IPS DF 6.9 (cell line): Measurements from ENCODE around the gene BRD4.

Source experiments
- DNase-seq: peaks from one replicate; pipeline ENCODE4 v3.0.0-alpha.2; 2013; ENCODE audit warnings: low read depth, low spot score
- H3K27ac ChIP-seq: one replicate; pipeline ENCODE4 v1.5.1; 2013; ENCODE audit warnings: low read length, control low read depth
- H3K27me3 ChIP-seq: 2 replicates; pipeline ENCODE4 v1.6.1; 2013; ENCODE audit warnings: mild to moderate bottlenecking, low read length; ENCODE audit not compliant: control insufficient read depth, insufficient read depth
- H3K36me3 ChIP-seq: 2 replicates; pipeline ENCODE4 v1.6.1; 2013; ENCODE audit warnings: low read length; ENCODE audit not compliant: control insufficient read depth, insufficient read depth
- H3K4me1 ChIP-seq: 2 replicates; pipeline ENCODE4 v1.6.1; 2013; ENCODE audit warnings: low read length; ENCODE audit not compliant: control insufficient read depth, insufficient read depth
- H3K4me3 ChIP-seq: 2 replicates; pipeline ENCODE4 v1.5.1; 2013; ENCODE audit warnings: mild to moderate bottlenecking, low read length
- H3K9me3 ChIP-seq: 2 replicates; pipeline ENCODE4 v1.6.1; 2013; ENCODE audit warnings: low read length, inconsistent platforms; ENCODE audit not compliant: control insufficient read depth, insufficient read depth
- WGBS: extraction: QIAGEN DNeasy Blood & Tissue Kit; methylation state at CpG from one replicate; pipeline ENCODE4 v1.1.7; 2013; ENCODE audit warnings: mixed read lengths, missing lambda C conversion rate; ENCODE audit not compliant: insufficient read length, insufficient coverage; 5-methylcytosine and 5-hydroxymethylcytosine counted together

Gene BRD4

DNA sequence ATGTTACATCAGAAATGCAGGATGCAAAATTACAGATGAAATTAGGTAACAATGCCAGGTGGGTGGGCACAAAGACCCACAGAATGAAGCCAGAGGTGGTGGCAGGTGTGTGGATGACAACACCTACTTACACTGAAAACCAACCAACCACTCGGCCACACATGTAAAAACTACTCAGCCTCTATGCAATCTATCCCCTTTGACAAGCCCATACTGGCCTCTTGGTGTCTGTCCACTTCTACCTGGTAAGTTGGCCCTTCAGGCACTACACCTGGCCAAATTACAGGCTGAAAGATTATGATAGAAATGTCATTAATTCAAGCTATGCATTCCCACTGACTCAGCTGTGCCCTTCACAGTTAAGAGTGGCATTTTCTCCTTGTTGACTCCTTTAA lies 50.0 kb downstream of the BRD4 start:
- no peak overlapping the region for H3K27ac ChIP-seq
- no peaks in the 10 kb centered on the region for H3K36me3 ChIP-seq
- H3K4me1 ChIP-seq: peaks cover 12% of the 10 kb centered on the region
- H3K9me3 ChIP-seq: no peaks in the 10 kb centered on the region
- H3K27me3 ChIP-seq: no peaks in the 10 kb centered on the region
- no peak overlapping the region for H3K4me3 ChIP-seq
- DNase-seq: no peak
- WGBS: no CpG with 5 or more reads among the region's 1 CpG

- DNase-seq: no peak
- Histone ChIP-seq H3K4me1 (peaks cover 11% of the 10 kb centered on the region), H3K9me3 (no peaks in the 10 kb centered on the region), H3K27ac (no peak overlapping the region), H3K36me3 (no peaks in the 10 kb centered on the region), H3K27me3 (no peaks in the 10 kb centered on the region), H3K4me3 (no peak overlapping the region)
- WGBS: no CpG with 5 or more reads among the region's 12 CpGs
Measured at GRCh38 chr19:15280915-15281683, 51.2 kb downstream of the BRD4 start.

DNA sequence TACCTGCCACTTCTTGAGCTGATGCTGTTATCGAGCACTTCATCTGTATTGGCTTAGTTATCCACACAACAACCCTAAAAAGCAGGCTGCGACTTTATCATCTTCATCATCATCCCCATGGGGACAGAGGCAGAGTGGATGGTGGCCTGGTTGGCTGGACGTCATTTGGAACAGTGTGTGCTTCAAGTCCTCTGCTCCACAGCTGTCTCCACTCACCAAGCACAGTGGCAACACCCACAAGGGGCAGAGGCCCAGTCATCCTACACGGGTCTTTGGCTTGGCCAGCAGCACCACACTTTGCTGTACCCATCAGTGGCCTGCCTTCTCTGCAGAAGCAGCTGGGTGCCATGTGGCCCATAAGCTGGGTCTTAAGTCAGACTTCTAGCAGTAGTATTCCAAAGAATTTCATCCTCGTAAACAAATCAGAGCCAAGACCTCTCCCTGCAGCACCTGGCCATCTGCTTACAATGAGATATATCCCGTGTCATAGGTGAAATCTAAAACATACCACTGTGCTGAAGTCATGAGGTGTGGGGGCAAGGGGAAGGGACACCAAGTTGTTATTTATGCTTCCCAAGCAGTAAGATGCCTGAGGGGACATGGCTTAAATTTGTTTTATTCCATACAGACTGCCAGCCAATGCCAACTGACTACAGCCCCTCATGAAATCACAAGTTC lies 52.2 kb downstream of the BRD4 start:
- Histone ChIP-seq H3K27ac (no peak overlapping the region), H3K4me1 (peaks cover 8% of the 10 kb centered on the region), H3K27me3 (no peaks in the 10 kb centered on the region), H3K36me3 (no peaks in the 10 kb centered on the region), H3K4me3 (no peak overlapping the region), H3K9me3 (no peaks in the 10 kb centered on the region)
- WGBS: no CpG with 5 or more reads among the region's 6 CpGs
- DNase-seq: no peak

DNA sequence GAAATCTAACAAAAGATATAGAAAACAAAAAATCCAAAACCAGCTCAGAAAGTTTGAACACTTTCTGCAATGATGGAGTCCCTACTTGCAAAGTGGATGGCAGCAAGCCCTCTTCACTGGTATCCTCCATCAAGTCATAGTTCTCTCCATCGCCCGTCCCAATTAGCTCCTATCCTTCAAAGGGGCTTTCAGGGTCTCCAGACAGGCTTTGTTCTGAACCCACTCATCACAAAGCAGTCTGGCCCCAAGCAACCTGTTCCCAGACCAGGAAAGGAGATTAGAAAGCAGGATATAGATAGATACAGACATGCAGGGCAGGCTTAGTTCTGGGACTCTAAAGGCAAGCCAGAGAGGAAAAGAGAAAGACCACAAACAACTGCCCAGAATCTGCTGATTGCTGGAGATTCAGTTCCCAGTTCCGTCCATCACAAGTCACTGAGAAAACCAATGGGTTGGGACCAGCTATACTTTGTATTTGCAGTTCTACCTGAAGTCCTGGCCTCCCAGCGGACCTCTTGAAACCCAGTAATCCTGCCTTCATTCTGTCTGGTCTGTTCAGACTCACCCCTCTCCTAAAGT lies 52.9 kb downstream of the BRD4 start:
- Histone ChIP-seq H3K27me3 (no peaks in the 10 kb centered on the region), H3K4me1 (peaks cover 8% of the 10 kb centered on the region), H3K9me3 (no peaks in the 10 kb centered on the region), H3K27ac (no peak overlapping the region), H3K36me3 (no peaks in the 10 kb centered on the region), H3K4me3 (no peak overlapping the region)
- WGBS: no CpG with 5 or more reads among the region's 4 CpGs
- DNase-seq: no peak

DNA sequence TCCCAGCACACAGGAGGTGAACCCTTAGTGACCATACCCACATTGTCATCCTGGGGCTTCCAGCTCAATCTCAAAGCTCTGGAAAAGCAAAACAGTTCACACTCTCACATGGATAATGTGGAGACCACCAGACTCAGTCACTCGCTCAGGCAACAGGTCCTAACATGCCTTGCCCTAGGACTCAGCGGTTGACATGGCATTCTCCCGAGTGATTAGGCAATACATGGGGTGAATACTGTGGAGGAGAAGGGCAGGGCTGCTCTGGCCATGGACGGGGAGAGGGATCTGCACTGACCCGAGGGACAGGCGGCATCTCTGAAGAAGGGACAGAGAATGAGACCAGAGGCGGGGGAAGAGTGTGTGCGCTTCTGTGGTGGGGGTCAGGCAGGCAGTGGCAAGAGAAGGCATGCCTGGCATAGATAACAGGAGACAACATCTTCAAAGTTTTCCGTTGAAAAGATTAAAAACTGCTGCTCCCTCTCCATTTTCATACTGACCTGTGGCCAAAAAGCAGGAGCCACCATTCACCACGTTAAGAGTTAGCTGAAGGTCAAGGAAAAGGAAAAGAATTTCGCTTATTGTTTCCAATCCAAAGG lies 55.6 kb downstream of the BRD4 start:
- peaks cover 9% of the 10 kb centered on the region for H3K36me3 ChIP-seq
- no peak overlapping the region for H3K27ac ChIP-seq
- no CpG with 5 or more reads among the region's 11 CpGs for WGBS
- no peaks in the 10 kb centered on the region for H3K9me3 ChIP-seq
- no peak overlapping the region for H3K4me3 ChIP-seq
- no peak for DNase-seq
- H3K4me1 ChIP-seq: peaks cover 8% of the 10 kb centered on the region
- no peaks in the 10 kb centered on the region for H3K27me3 ChIP-seq

DNA sequence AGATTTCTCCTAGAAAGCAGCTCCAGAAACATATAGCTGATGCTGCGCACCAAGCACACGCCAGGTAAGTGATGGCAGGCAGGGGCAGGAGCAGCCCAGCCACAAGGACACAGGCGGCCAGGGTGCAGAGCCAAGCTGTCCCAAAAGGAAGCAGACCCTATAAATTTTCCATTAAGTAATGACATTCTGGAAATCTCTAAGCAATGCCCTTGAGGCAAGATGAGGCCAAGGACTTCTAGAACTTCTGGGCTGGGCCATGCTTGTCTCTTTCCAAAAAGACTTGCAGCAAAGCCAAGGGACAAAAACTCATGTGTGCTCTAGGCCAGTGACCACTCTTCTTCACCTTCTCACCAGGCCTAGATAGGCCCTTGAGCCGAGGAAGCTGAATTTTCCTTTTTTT lies 57.9 kb downstream of the BRD4 start:
- Histone ChIP-seq H3K36me3 (peaks cover 20% of the 10 kb centered on the region), H3K4me3 (no peak overlapping the region), H3K9me3 (no peaks in the 10 kb centered on the region), H3K27me3 (no peaks in the 10 kb centered on the region), H3K4me1 (no peaks in the 10 kb centered on the region; the same call in 1 of the 2 replicates), H3K27ac (no peak overlapping the region)
- DNase-seq: no peak
- WGBS: no CpG with 5 or more reads among the region's 4 CpGs

GRCh38 chr19:15269806-15270205 lies 62.5 kb downstream of the BRD4 start:
- Histone ChIP-seq H3K27ac (no peak overlapping the region), H3K4me3 (no peak overlapping the region), H3K27me3 (no peaks in the 10 kb centered on the region), H3K9me3 (no peaks in the 10 kb centered on the region), H3K4me1 (no peaks in the 10 kb centered on the region), H3K36me3 (peaks cover 39% of the 10 kb centered on the region)
- WGBS: 100% methylated on average over 4 of the region's 6 CpGs
- no peak for DNase-seq

GRCh38 chr19:15268928-15269253 lies 63.4 kb downstream of the BRD4 start:
- peaks cover 46% of the 10 kb centered on the region for H3K36me3 ChIP-seq
- no peak overlapping the region for H3K27ac ChIP-seq
- no peaks in the 10 kb centered on the region for H3K27me3 ChIP-seq
- no peak for DNase-seq
- no CpG with 5 or more reads among the region's 5 CpGs for WGBS
- no peaks in the 10 kb centered on the region for H3K9me3 ChIP-seq
- no peak overlapping the region for H3K4me3 ChIP-seq
- H3K4me1 ChIP-seq: no peaks in the 10 kb centered on the region

- Histone ChIP-seq H3K4me3 (no peak overlapping the region), H3K4me1 (no peaks in the 10 kb centered on the region), H3K27me3 (no peaks in the 10 kb centered on the region), H3K27ac (no peak overlapping the region), H3K36me3 (peaks cover 52% of the 10 kb centered on the region), H3K9me3 (no peaks in the 10 kb centered on the region)
- WGBS: no CpG with 5 or more reads among the region's 12 CpGs
- no peak for DNase-seq
Measured at GRCh38 chr19:15268192-15268927, 64.0 kb downstream of the BRD4 start.

GRCh38 chr19:15266683-15267082 lies 65.7 kb downstream of the BRD4 start:
- WGBS: no CpG with 5 or more reads among the region's 1 CpG
- Histone ChIP-seq H3K27me3 (no peaks in the 10 kb centered on the region), H3K9me3 (no peaks in the 10 kb centered on the region), H3K4me3 (no peak overlapping the region), H3K4me1 (no peaks in the 10 kb centered on the region), H3K27ac (no peak overlapping the region), H3K36me3 (peaks cover 52% of the 10 kb centered on the region)
- no peak for DNase-seq
